ENCODE results near the gene CST8. TPM values are rescaled to one million over a fixed set of nuclear protein-coding genes. Genes with fewer than 3 reads are reported as not detected.
A peak's percentile ranks its signal among the peaks of the same experiment; 100 is the strongest.

The CST8 gene
- total and polyA plus RNA-seq, 7 donors = not detected

DNA sequence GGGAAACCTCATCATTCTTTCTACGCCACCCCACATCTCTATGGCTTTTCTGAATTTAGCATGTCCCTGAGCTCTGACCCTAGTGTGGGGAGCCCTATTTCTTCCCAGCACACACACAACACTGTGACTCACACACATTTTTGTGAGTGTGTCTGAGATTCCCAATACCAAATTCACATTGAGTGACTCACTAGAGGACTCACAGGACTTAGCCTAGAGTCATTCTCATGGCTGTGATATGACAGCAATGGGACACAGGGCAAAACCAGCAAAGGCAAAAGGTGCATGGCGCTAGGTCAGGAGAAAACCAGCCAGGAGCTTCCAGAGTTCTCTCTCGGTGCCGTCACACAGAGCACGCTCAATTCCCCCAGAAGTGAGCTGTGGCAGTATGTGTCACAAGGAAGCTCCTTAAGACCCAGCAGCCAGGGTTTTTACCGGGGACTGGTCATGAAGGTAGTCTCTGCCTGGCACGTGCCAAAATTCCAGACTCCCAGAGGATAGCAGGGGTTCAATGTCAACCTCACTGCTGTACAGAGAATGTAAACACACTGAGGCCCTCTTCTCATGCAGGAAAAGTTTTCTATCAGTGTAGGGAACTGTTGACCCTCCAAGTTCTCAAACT, 45.2 kb upstream of the CST8 start:
- ATAC-seq = peak in 1 of 4 donors; percentile 27
- no peaks in the 10 kb centered on the region for H3K9me3 ChIP-seq

DNA sequence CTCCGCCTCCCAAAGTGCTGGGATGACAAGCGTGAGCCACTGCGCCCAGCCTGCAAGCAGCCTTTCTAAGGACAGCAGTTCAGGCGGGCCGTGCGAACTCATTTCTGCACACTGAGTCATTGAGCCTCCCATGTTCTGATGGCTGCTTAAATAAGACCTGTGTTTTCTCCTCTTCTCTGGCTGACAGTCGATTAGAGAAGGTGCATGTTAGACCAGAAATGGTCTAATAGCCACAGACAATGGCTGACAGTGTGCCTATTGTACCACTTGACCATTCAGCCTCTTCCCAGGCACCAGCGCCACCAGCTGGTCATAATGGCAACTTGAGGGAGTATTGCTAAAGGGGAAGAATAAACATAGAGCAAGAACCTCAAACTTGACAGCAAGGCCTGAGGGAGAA, 44.4 kb upstream of the CST8 start:
- H3K4me3 ChIP-seq = no peak overlapping the region
- intact Hi-C loops (cut with DNase I) = loop anchor here in 1 of 2 donors (10.0 kb wide), 1 partner anchor 548 kb away; no protein-coding TSS in a partner anchor
- ATAC-seq = peak in 2 of 4 donors; percentile 73 to 76
- WGBS, 3 donors = 76 to 79% (median 77%) methylated on average over 8 of the region's 8 CpGs
- TF ChIP-seq, protein P1, sequence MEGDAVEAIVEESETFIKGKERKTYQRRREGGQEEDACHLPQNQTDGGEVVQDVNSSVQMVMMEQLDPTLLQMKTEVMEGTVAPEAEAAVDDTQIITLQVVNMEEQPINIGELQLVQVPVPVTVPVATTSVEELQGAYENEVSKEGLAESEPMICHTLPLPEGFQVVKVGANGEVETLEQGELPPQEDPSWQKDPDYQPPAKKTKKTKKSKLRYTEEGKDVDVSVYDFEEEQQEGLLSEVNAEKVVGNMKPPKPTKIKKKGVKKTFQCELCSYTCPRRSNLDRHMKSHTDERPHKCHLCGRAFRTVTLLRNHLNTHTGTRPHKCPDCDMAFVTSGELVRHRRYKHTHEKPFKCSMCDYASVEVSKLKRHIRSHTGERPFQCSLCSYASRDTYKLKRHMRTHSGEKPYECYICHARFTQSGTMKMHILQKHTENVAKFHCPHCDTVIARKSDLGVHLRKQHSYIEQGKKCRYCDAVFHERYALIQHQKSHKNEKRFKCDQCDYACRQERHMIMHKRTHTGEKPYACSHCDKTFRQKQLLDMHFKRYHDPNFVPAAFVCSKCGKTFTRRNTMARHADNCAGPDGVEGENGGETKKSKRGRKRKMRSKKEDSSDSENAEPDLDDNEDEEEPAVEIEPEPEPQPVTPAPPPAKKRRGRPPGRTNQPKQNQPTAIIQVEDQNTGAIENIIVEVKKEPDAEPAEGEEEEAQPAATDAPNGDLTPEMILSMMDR (IDR thresholded peaks at IDR 0.05) = peak; percentile 17
- no peaks in the 10 kb centered on the region for H3K27me3 ChIP-seq (ENCODE audit: insufficient read depth in 3 of 3, low read length in 2 of 3)
- H3K27ac ChIP-seq = no peak overlapping the region
- H3K9me3 ChIP-seq = no peaks in the 10 kb centered on the region
- H3K36me3 ChIP-seq (ENCODE audit: insufficient read depth in 1 of 2, low read depth in 1 of 2) = no peaks in the 10 kb centered on the region
- DNase-seq = peak; percentile 28 to 68
- H3K4me1 ChIP-seq = no peaks in the 10 kb centered on the region

More for the DNA sequence above, 45.2 kb upstream of the CST8 start:
- no peak overlapping the region for H3K27ac ChIP-seq
- TF ChIP-seq, protein P1 (IDR thresholded peaks at IDR 0.05) = no peak
- intact Hi-C loops (cut with DNase I) = loop anchor here in 1 of 2 donors (10.0 kb wide), 1 partner anchor 549 kb away; no protein-coding TSS in a partner anchor
- H3K4me1 ChIP-seq = no peaks in the 10 kb centered on the region
- no peaks in the 10 kb centered on the region for H3K27me3 ChIP-seq (ENCODE audit: insufficient read depth in 3 of 3, low read length in 2 of 3)
- no peak for DNase-seq
- no peak overlapping the region for H3K4me3 ChIP-seq
- H3K36me3 ChIP-seq (ENCODE audit: insufficient read depth in 1 of 2, low read depth in 1 of 2) = no peaks in the 10 kb centered on the region
- WGBS, 3 donors = 81 to 91% (median 87%) methylated on average over 7 of the region's 7 CpGs

DNA sequence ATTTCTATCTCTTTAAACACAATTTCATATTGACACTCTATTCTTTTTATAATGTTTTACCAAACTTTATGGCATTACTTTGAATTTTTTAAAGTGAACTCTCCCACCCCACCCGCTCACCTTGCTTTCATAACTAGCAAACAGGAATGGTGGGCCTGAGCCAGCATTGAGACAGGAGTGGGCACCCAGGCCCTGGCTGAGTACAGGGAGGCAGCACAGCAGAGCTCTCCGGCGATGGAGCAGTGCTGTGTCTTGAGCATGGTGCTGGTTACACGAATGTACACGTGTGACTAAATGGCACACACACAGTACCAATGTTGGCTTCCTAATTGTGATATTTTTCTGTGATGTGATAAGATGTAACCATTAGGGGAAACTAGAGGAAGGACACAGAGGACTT, 42.8 kb upstream of the CST8 start:
- ATAC-seq = no peak
- H3K27ac ChIP-seq = no peak overlapping the region
- no peak overlapping the region for H3K4me3 ChIP-seq
- TF ChIP-seq, protein P1 (IDR thresholded peaks at IDR 0.05) = no peak
- no peak for DNase-seq
- H3K9me3 ChIP-seq = no peaks in the 10 kb centered on the region
- H3K4me1 ChIP-seq = no peaks in the 10 kb centered on the region
- H3K36me3 ChIP-seq (ENCODE audit: insufficient read depth in 1 of 2, low read depth in 1 of 2) = no peaks in the 10 kb centered on the region
- intact Hi-C loops (cut with DNase I) = loop anchor here in 1 of 2 donors (10.0 kb wide), 1 partner anchor 547 kb away; no protein-coding TSS in a partner anchor
- 89 to 92% (median 92%) methylated on average over 5 of the region's 5 CpGs for WGBS, 3 donors
- H3K27me3 ChIP-seq (ENCODE audit: insufficient read depth in 3 of 3, low read length in 2 of 3) = no peaks in the 10 kb centered on the region

DNA sequence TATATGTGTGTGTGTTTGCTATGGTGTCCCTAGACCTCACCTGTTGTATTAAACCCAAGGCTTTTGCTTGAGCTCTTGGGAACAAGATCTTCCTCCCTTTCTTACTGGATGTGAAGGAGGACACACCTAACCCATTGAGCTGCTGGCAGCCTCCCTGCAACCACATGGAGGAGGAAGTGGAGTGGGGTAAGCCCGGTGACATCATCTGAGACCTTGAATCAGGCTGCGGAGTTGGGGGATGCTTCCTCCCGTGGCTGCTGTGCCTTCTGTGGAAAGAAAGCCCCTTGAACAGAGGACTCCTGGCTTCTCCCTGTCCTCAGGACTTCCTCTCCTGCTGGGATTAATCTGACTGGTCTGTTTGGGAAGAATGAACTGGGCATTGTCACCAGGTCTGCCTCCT, 41.5 kb upstream of the CST8 start:
- no peak overlapping the region for H3K4me3 ChIP-seq
- H3K27ac ChIP-seq = no peak overlapping the region
- peaks cover 0 to 7% (median 0%) of the 10 kb centered on the region in 3 donors for H3K27me3 ChIP-seq (ENCODE audit: insufficient read depth in 3 of 3, low read length in 2 of 3)
- no peak for DNase-seq
- no peak for ATAC-seq
- intact Hi-C loops (cut with DNase I) = loop anchor here in 1 of 2 donors (10.0 kb wide), 1 partner anchor 545 kb away; no protein-coding TSS in a partner anchor
- H3K4me1 ChIP-seq = no peaks in the 10 kb centered on the region
- no peaks in the 10 kb centered on the region for H3K9me3 ChIP-seq
- TF ChIP-seq, protein P1 (IDR thresholded peaks at IDR 0.05) = no peak
- no peaks in the 10 kb centered on the region for H3K36me3 ChIP-seq (ENCODE audit: insufficient read depth in 1 of 2, low read depth in 1 of 2)
- WGBS, 3 donors = 53 to 67% (median 60%) methylated on average over 3 of the region's 3 CpGs
